Bronchial epithelial cell (primary cell): ENCODE data around the gene CRIP3. TPM values are rescaled to one million over a fixed set of nuclear protein-coding genes. Genes with fewer than 3 reads are reported as not detected.

Experiments used
- DNase-seq: peaks from one replicate; pipeline ENCODE4 v3.0.0-alpha.2; 2010; ENCODE audit warnings: low read depth
- FAIRE-seq: peaks from 2 replicates; lab custom pipeline; 2011; peaks lifted over from hg19 to GRCh38; lab: Jason Lieb, UNC
- H3K27me3 ChIP-seq: 2 replicates; pipeline ENCODE4 v1.5.1; 2011; ENCODE audit warnings: low read length; ENCODE audit not compliant: control insufficient read depth, insufficient read depth
- H3K36me3 ChIP-seq: 2 replicates; pipeline ENCODE4 v1.5.1; 2011; ENCODE audit warnings: low read length; ENCODE audit not compliant: control insufficient read depth, insufficient read depth
- H3K4me3 ChIP-seq: 2 replicates; pipeline ENCODE4 v1.5.1; 2011; ENCODE audit warnings: mild to moderate bottlenecking, low read depth, low read length, control low read depth
- CTCF ChIP-seq: IDR thresholded peaks from 2 replicates; pipeline ENCODE4 v1.5.1; 2011; ENCODE audit warnings: mild to moderate bottlenecking, moderate library complexity, low read length, control low read depth, inconsistent platforms; ENCODE audit not compliant: insufficient read depth, severe bottlenecking
- total RNA-seq: library from RNA; depleted of rRNA; stranded (reverse); fragments of >200 nt; gene quantifications from 2 replicates; pipeline ENCODE4 v1.2.1, GENCODE V29; 2014

The CRIP3 gene
- total RNA-seq, 1 donor from 2014 or later, result not detected

- no peak for TF ChIP-seq CTCF
- Histone ChIP-seq H3K36me3 (peaks cover 2% of the 10 kb centered on the region), H3K27me3 (no peaks in the 10 kb centered on the region), H3K4me3 (no peak overlapping the region)
- DNase-seq, result no peak
- no peak for FAIRE-seq
These were observed 30.5 kb upstream of the CRIP3 start for GRCh38 chr6:43339168-43339567.

DNA sequence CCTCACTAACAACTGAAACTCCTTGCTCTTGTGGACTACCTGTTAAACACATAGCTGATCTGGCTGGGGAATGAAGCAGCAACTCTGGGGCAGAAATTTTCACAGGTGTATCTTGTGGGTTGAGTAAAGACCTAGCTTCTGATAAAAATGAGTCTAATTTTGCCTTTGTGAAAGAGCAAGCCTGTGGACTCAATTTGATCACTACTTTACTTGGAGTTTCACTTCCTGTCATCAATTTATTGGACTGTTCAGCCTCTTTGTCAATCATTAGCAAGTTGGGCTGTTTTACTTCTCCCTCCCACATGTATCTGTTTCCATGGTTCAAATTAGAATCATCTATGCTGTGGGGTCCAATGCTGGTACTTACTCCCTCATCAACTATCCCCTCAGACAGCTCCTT is 29.6 kb upstream of the CRIP3 start:
- TF ChIP-seq CTCF, result no peak
- no peak for DNase-seq
- FAIRE-seq, result peak; percentile 75
- Histone ChIP-seq H3K36me3 (peaks cover 2% of the 10 kb centered on the region), H3K4me3 (no peak overlapping the region), H3K27me3 (no peaks in the 10 kb centered on the region)

- no peak for DNase-seq
- FAIRE-seq, result no peak
- Histone ChIP-seq H3K4me3 (no peak overlapping the region), H3K36me3 (no peaks in the 10 kb centered on the region), H3K27me3 (no peaks in the 10 kb centered on the region)
- TF ChIP-seq CTCF, result no peak
These were observed 27.8 kb upstream of the CRIP3 start for GRCh38 chr6:43336382-43336781.

DNA sequence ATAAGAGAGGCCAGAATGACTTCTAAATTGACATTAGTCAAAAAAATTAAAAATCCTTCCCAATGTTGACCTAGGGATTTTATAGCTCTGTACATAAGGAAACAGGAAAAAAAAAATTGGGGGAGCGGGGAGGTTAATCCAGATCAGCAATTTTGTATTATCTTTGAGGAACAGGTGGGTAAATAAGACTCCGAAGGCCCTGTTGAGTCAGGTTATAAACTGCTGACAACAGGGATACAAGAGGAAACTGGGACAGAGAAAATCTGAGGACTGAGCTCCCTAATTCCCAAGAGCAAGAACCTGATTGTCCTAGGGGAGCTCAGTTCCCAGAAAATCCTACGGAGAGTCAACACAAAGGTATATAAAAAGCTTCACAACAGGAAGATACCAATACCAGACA is 26.8 kb upstream of the CRIP3 start:
- DNase-seq (no peak), FAIRE-seq (no peak)
- Histone ChIP-seq H3K27me3 (no peaks in the 10 kb centered on the region), H3K36me3 (no peaks in the 10 kb centered on the region), H3K4me3 (no peak overlapping the region)
- no peak for TF ChIP-seq CTCF

DNA sequence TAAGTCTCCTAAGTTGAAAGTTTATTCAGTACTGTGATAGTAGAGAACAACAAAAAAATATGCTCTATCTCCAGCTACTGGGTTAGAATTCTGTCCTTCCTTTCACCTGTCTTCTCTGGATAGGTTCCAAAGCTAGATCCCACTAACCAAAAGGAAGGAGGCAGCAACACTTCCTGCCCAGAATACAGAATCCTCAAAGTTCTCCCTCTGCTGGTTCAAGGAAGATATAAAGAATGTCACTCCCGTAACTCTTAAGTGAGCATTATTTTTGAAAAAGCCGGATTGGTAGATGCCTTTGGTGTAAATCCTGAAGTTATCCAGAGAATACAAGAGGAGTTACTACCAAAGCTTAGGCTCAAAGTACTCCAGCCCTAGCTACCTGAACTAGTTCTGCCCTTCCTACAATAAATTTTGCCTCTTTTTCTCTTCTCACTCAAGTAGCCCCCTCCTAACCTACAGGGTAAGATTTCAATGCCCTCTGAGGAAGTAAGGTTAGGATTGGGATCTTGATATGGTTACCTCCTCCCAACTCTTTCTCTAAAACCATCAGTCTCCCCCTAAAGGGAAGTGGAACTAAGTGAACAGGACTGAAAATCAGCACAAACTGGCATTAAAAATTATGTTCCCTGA is 26.0 kb upstream of the CRIP3 start:
- H3K4me3 ChIP-seq, result no peak overlapping the region
- no peaks in the 10 kb centered on the region for H3K36me3 ChIP-seq
- peak; percentile 52 for TF ChIP-seq CTCF
- FAIRE-seq, result no peak
- DNase-seq, result peak; percentile 74
- H3K27me3 ChIP-seq, result no peaks in the 10 kb centered on the region

DNA sequence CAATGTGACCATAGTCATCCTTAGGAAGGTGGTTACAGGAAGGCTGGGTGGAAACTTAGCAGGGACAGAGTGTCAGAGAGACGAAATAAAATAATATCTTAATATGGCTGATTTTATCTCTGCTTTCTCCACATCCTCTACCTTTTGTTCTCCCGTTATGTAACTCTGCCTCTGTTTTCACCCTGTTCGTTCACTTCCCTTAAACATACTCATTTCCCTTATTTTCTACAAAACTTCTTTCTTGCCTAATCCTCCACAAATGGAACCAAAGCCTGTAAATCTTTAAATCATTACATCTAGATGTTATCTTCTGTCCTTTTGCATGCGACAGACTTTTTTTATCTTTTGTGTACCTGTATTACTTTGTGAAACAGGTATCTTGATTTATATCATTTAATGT is 23.3 kb upstream of the CRIP3 start:
- no peak for FAIRE-seq
- TF ChIP-seq CTCF, result no peak
- DNase-seq, result no peak
- Histone ChIP-seq H3K27me3 (no peaks in the 10 kb centered on the region), H3K36me3 (no peaks in the 10 kb centered on the region), H3K4me3 (no peak overlapping the region)
